Measurements from ENCODE around the gene ASB3.
"Not testable (repeated sequence)": the region's sequence is repeated elsewhere in the genome, so short reads cannot be mapped to it uniquely, and the experiment has no call there.

ASB3 gene

GRCh38 chr2:53786352-53786704 lies 425 bp downstream of the ASB3 start:
- DNase-seq = peak; percentile 68

DNA sequence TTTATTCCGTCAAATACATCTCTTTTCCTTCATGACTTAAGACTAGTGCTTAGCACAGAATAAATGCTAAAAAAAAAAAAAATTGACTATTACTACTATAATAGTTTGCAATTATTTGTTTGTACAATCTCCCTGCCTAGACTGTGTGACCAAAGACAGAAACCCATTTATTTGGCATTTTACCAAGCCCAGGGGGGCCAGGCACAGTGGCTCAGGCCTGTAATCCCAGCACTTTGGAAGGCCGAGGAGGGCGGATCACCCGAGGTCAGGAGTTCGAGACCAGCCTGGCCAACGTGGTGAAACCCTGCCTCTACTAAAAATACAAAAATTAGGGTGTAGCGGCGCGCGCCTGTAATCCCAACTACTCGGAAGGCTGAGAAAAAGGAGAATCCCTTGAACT lies 1.4 kb downstream of the ASB3 start:
- no peak for DNase-seq

- DNase-seq = no peak
These were observed 2.3 kb downstream of the ASB3 start for GRCh38 chr2:53784436-53784835.

GRCh38 chr2:53782676-53783075 lies 4.1 kb downstream of the ASB3 start:
- no peak for DNase-seq

GRCh38 chr2:53780056-53780455 lies 6.7 kb downstream of the ASB3 start:
- no peak for DNase-seq

GRCh38 chr2:53778536-53779162 lies 8.1 kb downstream of the ASB3 start:
- DNase-seq = no peak

- no peak for DNase-seq
These were observed 9.6 kb downstream of the ASB3 start for GRCh38 chr2:53777134-53777533.

DNA sequence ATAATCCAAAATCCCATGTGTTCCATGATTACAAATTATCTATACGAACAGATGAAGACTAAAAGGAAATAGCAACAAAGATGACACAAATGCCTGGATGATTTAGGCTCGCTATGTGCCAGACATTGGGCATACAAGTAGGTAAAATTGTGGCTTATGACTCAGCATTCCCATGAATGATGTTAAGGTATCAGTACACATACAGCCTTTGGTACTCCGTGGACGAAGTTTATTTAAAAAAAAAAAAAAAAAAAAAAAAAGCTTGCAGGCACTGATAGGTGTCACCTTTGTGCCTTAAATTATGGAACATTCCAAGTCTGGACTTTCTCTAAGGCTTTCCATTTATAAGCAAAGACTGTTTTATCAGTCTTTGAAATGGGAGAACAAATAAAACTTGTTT lies 16.5 kb downstream of the ASB3 start:
- DNase-seq = peak; percentile 33

GRCh38 chr2:53769318-53769945 lies 17.3 kb downstream of the ASB3 start:
- DNase-seq = no peak

DNA sequence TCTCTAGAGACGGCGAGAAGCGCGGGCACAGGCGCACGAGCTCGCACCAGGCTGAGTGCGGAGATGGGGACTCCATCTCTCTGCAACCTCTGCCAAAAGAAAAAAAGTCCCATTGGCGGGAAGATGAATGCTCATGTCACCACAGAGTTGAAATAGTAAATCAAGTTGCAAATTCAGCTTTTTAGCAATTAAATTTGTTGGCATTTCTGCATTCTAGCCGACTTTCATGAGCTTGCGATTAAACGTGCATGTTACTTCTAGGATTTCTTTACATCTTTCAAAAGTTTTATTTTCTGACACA lies 18.6 kb downstream of the ASB3 start:
- DNase-seq = peak; percentile 63

DNA sequence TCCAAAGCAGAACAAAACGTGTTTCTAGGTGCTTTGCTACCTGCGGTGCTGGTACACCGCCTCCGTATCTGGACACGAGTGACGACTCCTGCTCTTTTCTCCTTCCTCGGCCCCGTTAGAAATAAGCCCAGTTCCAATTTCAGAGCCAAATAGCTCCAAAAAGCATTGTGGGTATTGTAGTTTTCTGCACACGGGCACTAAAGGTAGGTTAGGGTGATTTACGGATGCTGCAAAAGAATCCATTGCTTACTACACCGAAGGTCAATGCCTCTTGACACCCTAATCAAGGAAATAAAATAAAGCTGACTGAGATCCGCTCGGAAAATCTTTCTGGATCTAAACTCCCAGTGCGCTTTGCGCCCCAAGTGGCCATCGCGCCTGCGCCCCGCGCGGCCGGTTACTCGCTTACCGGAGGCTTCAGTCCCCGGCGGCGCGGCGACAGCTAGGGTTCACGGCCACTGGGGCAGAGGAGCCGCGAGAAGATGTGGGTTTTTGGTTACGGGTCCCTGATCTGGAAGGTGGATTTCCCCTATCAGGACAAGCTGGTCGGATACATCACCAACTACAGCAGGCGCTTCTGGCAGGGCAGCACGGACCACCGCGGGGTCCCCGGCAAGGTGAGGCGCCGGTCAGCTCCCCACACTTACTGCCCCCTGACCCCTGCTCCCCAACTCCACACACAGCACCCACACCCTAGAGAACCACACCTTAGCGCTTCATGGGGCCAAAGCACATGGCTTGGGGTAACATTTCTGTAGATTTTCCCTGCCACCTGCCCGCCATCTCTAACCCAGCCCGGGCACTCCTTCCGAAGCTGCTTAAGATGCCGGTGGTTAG lies 19.1 kb downstream of the ASB3 start, which contains the start of gene CHAC2:
Gene CHAC2 (plus strand): TSS at position 400 of the 837 bp plus-strand sequence. CDS start 83 bp downstream, at position 483.
- peak; percentile 94 for DNase-seq

DNA sequence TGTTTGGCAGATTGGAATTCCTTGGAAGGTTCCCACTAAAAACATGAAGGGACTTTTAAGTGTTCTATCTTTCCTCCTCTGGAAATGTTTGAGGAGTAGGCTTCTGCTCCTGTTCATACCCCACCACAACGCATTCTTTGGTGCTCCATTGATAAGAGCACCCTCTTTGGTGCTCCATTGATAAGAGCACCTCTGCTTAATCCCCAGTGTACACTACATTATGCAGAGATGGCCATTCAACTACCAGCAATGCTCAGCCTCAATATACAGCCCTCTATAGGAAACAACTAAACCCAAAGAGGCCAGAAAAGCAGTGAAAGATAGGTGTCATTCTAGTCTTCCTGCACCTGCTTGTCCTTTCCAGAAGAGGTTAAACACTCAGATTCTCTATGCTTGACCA lies 21.0 kb downstream of the ASB3 start:
- DNase-seq = peak; percentile 74

DNA sequence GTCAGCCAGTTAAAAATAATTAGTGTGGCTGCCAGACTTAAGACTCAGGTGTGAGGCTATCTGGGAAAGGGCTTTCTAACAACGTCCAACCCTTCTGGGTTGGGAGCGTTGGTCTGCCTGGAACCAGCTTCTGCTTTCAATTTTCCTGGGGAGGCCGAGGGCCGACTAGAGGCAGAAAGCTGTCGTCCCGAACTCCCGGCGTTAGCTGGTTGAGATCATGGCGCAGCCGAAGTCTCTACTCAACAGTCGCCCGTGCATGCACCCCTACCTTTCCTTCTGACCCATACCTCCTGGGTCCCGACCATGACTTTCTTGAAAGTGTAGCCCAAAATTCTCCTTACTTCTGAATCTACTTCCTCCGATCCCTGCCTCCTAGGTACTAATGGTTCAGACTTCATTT lies 29.5 kb downstream of the ASB3 start:
- not testable (repeated sequence) for DNase-seq

GRCh38 chr2:53756644-53757043 lies 30.1 kb downstream of the ASB3 start:
- no peak for DNase-seq

- DNase-seq = no peak
These were observed 31.6 kb downstream of the ASB3 start for GRCh38 chr2:53755121-53755520.

GRCh38 chr2:53753041-53753440 lies 33.7 kb downstream of the ASB3 start:
- DNase-seq = no peak

GRCh38 chr2:53752385-53752784 lies 34.4 kb downstream of the ASB3 start:
- DNase-seq = no peak

DNA sequence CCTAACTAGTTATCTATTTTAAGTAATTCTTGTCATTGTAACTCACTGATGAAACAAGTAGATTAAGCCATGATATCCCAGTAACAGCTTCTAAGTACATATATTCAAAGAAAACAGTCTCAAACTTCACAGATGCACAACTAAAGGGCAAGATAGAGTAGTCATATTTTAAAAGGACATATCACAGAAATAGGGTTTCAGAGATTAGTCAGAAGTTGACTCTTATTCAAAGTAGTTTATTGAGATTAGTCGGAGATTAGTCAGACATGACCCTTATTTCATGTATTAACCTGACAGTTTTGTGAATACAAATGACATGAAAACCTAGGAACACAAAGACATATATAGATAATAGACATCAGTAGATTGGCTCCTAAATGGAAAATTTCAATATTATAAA lies 35.0 kb downstream of the ASB3 start:
- DNase-seq = no peak

DNA sequence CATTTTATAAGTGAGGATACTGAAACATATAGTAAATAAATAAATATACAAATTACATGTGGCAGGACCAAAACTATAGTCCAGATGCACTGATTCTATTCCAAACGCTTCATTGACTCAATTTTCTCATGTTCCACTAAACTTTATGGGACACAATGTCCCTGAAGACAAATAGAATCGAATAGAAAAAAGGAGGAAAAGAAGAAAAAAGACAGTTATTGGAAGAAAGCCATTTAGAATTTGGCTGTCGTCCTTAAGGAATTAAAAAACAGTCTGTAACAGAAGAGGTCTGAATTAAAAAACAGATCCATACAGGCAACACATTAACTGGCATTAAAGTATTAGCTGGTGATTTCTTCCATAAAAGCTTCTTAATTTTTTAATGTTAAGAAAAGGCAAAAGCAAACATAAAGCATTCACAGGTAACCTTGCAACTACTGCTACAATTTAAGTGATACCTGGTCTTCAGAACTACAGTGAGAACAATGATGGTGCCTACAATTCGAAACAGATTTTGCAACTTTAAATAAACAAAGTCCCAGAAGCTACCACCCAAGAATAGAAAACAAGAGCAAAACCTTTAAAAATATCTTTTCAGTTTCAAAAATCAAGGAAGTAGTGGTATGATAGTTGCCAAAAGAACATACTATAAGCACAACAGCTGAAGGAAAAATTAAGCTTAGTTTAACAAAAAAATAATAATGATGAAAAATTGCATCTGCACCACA lies 36.5 kb downstream of the ASB3 start:
- no peak for DNase-seq

GRCh38 chr2:53744395-53745065 lies 42.2 kb downstream of the ASB3 start:
- no peak for DNase-seq

- peak; percentile 68 for DNase-seq
These were observed 46.6 kb downstream of the ASB3 start for GRCh38 chr2:53740170-53740569.

GRCh38 chr2:53739032-53739431 lies 47.7 kb downstream of the ASB3 start:
- no peak for DNase-seq

- DNase-seq = no peak
These were observed 49.7 kb downstream of the ASB3 start for GRCh38 chr2:53737091-53737490.

Data from DMS53 (cell line).